H1 (cell line): ENCODE data around the gene NRTN. TPM values are rescaled to one million over a fixed set of nuclear protein-coding genes. Genes with fewer than 3 reads are reported as not detected.

Source experiments
- CTCF ChIA-PET: fragments of 300-600 bp; sonication (Branson Sonifier 250); formaldehyde crosslinking; loops from one replicate; lab custom pipeline; 2021; ENCODE audit not compliant: partially characterized antibody; lab: Charles Lee
- POLR2A ChIA-PET: fragments of 300-600 bp; sonication (Branson Sonifier 250); formaldehyde crosslinking; loops from one replicate; lab custom pipeline; 2021; ENCODE audit warnings: inconsistent platforms; ENCODE audit not compliant: partially characterized antibody; lab: Charles Lee
- DNase-seq, 2 experiments: peaks; one replicate each; pipeline versions ENCODE4 v3.0.0 to v3.0.0-alpha.2; 2010 to 2022; ENCODE audit warnings: low spot score in 2 of 2, low read depth in 1 of 2, mixed read lengths in 1 of 2
- FAIRE-seq: peaks from 2 replicates; lab custom pipeline; 2011; peaks lifted over from hg19 to GRCh38; lab: Jason Lieb, UNC
- H2AFZ ChIP-seq: 2 replicates; pipeline ENCODE4 v1.8.1; 2012; ENCODE audit warnings: low read length, inconsistent platforms
- H2AK5ac ChIP-seq: 2 replicates; pipeline ENCODE4 v1.6.1; 2013; ENCODE audit warnings: low read depth, low read length
- H2BK120ac ChIP-seq: replicated peaks from 2 replicates; pipeline ENCODE3; 2013; ENCODE audit warnings: low read depth, low read length, inconsistent platforms
- H2BK12ac ChIP-seq: 2 replicates; pipeline ENCODE4 v1.6.1; 2013; ENCODE audit warnings: low read depth, low read length
- H2BK15ac ChIP-seq: 2 replicates; pipeline ENCODE4 v1.6.1; 2013; ENCODE audit warnings: low read length
- H2BK20ac ChIP-seq: 2 replicates; pipeline ENCODE4 v1.6.1; 2013; ENCODE audit warnings: low read length
- H2BK5ac ChIP-seq: 2 replicates; pipeline ENCODE4 v1.6.1; 2013; ENCODE audit warnings: low read depth, low read length
- H3K14ac ChIP-seq: 2 replicates; pipeline ENCODE4 v1.6.1; 2013; ENCODE audit warnings: inconsistent platforms; ENCODE audit not compliant: insufficient read length
- H3K18ac ChIP-seq: 2 replicates; pipeline ENCODE4 v1.6.1; 2013; ENCODE audit warnings: low read length; ENCODE audit errors: extremely low read depth
- H3K23ac ChIP-seq: 2 replicates; pipeline ENCODE4 v1.6.1; 2013; ENCODE audit warnings: inconsistent platforms; ENCODE audit not compliant: insufficient read length
- H3K23me2 ChIP-seq: 2 replicates; pipeline ENCODE4 v1.6.1; 2013; ENCODE audit warnings: low read depth, low read length
- H3K27ac ChIP-seq: 2 replicates; pipeline ENCODE4 v1.6.1; 2011; ENCODE audit warnings: low read depth, low read length, inconsistent platforms
- H3K27me3 ChIP-seq, 4 experiments: replicated peaks in 1 of 4; 1 replicate in 1 of 4; 2 replicates in 3 of 4; pipeline versions ENCODE4 v1.6.1 to v1.8.1; 2011 to 2013; ENCODE audit warnings: low read length in 3 of 4, mild to moderate bottlenecking in 3 of 4, inconsistent platforms in 2 of 4, mixed read lengths in 2 of 4, moderate library complexity in 1 of 4; ENCODE audit not compliant: control insufficient read depth in 3 of 4, insufficient read depth in 3 of 4; ENCODE audit errors: extremely low read depth in 1 of 4
- H3K36me3 ChIP-seq, 4 experiments: 2 replicates each; pipeline versions ENCODE4 v1.6.1 to v1.8.1; 2011 to 2013; ENCODE audit warnings: mild to moderate bottlenecking in 4 of 4, low read length in 3 of 4, moderate library complexity in 2 of 4, control low read depth in 1 of 4, inconsistent platforms in 1 of 4; ENCODE audit not compliant: insufficient read depth in 4 of 4, control insufficient read depth in 2 of 4
- H3K4ac ChIP-seq: replicated peaks from 2 replicates; pipeline ENCODE3; 2013; ENCODE audit warnings: low read length, low read depth, mixed read lengths, inconsistent platforms; ENCODE audit not compliant: insufficient read length
- H3K4me1 ChIP-seq, 4 experiments: replicated peaks in 1 of 4; 1 replicate in 1 of 4; 2 replicates in 3 of 4; pipeline versions ENCODE4 v1.6.1 to v1.8.1; 2011 to 2013; ENCODE audit warnings: low read length in 3 of 4, inconsistent platforms in 2 of 4, mixed read lengths in 1 of 4; ENCODE audit not compliant: insufficient read depth in 4 of 4, control insufficient read depth in 3 of 4
- H3K4me2 ChIP-seq, 2 experiments: 2 replicates each; pipeline versions ENCODE4 v1.6.1 to v1.8.1; 2011 to 2013; ENCODE audit warnings: low read depth in 2 of 2, low read length in 2 of 2, control low read depth in 1 of 2, inconsistent platforms in 1 of 2, mild to moderate bottlenecking in 1 of 2; ENCODE audit not compliant: insufficient read depth in 1 of 2
- H3K4me3 ChIP-seq, 4 experiments: fragments of 200-600, 300-600 bp in 1 of 4; sonication (generic), shearing (Covaris generic), sonication (Bioruptor Twin) in 1 of 4; 2 replicates each; pipeline versions ENCODE4 v1.5.1 to v1.8.1; 2011 to 2016; ENCODE audit warnings: low read length in 4 of 4, low read depth in 3 of 4, control low read depth in 2 of 4, inconsistent platforms in 2 of 4, mild to moderate bottlenecking in 2 of 4, mixed read lengths in 1 of 4, moderate library complexity in 1 of 4; ENCODE audit not compliant: insufficient read depth in 2 of 4; ENCODE audit errors: extremely low read depth in 1 of 4
- H3K56ac ChIP-seq: replicated peaks from 2 replicates; pipeline ENCODE3; 2013; ENCODE audit warnings: low read depth, mild to moderate bottlenecking, mixed read lengths, low read length, inconsistent platforms; ENCODE audit not compliant: insufficient read length
- H3K79me1 ChIP-seq: 2 replicates; pipeline ENCODE4 v1.6.1; 2013; ENCODE audit warnings: low read depth, low read length, control low read depth
- H3K79me2 ChIP-seq, 2 experiments: 2 replicates each; pipeline versions ENCODE4 v1.6.1 to v1.8.1; 2012 to 2013; ENCODE audit warnings: low read length in 2 of 2, mild to moderate bottlenecking in 2 of 2, inconsistent platforms in 1 of 2; ENCODE audit not compliant: insufficient read depth in 2 of 2, control insufficient read depth in 1 of 2
- H3K9ac ChIP-seq, 4 experiments: replicated peaks in 1 of 4; 1 replicate in 1 of 4; 2 replicates in 3 of 4; pipeline versions ENCODE4 v1.6.1 to v1.8.1; 2011 to 2013; ENCODE audit warnings: low read depth in 3 of 4, low read length in 3 of 4, control low read depth in 2 of 4, mild to moderate bottlenecking in 2 of 4, moderate library complexity in 2 of 4, inconsistent platforms in 1 of 4; ENCODE audit errors: extremely low read depth in 1 of 4
- H3K9me3 ChIP-seq, 2 experiments: 2 replicates each; pipeline versions ENCODE4 v1.6.1 to v1.8.1; 2012 to 2013; ENCODE audit warnings: mild to moderate bottlenecking in 2 of 2, moderate library complexity in 2 of 2, control low read depth in 1 of 2, inconsistent platforms in 1 of 2, low read depth in 1 of 2, low read length in 1 of 2, mixed read lengths in 1 of 2; ENCODE audit not compliant: insufficient read depth in 2 of 2
- H4K20me1 ChIP-seq, 2 experiments: replicated peaks in 1 of 2; 2 replicates each; pipeline versions ENCODE3 to v1.8.1; 2011 to 2013; ENCODE audit warnings: inconsistent platforms in 2 of 2, low read length in 2 of 2, mild to moderate bottlenecking in 1 of 2; ENCODE audit not compliant: insufficient read depth in 2 of 2, control insufficient read depth in 1 of 2
- H4K5ac ChIP-seq: 2 replicates; pipeline ENCODE4 v1.6.1; 2013; ENCODE audit warnings: low read length, low read depth, mixed read lengths, inconsistent platforms; ENCODE audit not compliant: insufficient read length
- H4K8ac ChIP-seq: 2 replicates; pipeline ENCODE4 v1.8.0; 2013; ENCODE audit warnings: mild to moderate bottlenecking, moderate library complexity, low read length, inconsistent platforms; ENCODE audit not compliant: insufficient read depth; ENCODE audit errors: extremely low read depth
- H4K91ac ChIP-seq: replicated peaks from 2 replicates; pipeline ENCODE3; 2013; ENCODE audit warnings: low read length, mixed read lengths, inconsistent platforms; ENCODE audit not compliant: insufficient read length
- BCL11A ChIP-seq, 2 experiments: IDR thresholded peaks; one replicate each; pipeline ENCODE4 v1.6.1; 2011; ENCODE audit warnings: low read depth in 2 of 2, low read length in 2 of 2, mild to moderate bottlenecking in 2 of 2
- BRCA1 ChIP-seq: IDR thresholded peaks from 2 replicates; pipeline ENCODE4 v1.6.1; 2012; ENCODE audit warnings: low read depth, low read length, improper control_type of control experiment
- CBX8 ChIP-seq: fragments of 300-800, 300-1000 bp; sonication (generic); IDR thresholded peaks from 2 replicates; pipeline ENCODE4 v1.7.1; 2016; ENCODE audit warnings: low read depth, low read length, borderline replicate concordance
- CHD2 ChIP-seq: IDR thresholded peaks from 2 replicates; pipeline ENCODE4 v1.6.1; 2012; ENCODE audit warnings: low read length, improper control_type of control experiment
- CTBP2 ChIP-seq: IDR thresholded peaks from 2 replicates; pipeline ENCODE4 v1.7.0; 2011; ENCODE audit warnings: borderline replicate concordance, mild to moderate bottlenecking, moderate library complexity, mixed read lengths, low read length; ENCODE audit not compliant: insufficient read depth, insufficient read length
- GTF2F1 ChIP-seq: IDR thresholded peaks from 2 replicates; pipeline ENCODE4 v1.6.1; 2012; ENCODE audit warnings: low read depth, low read length, improper control_type of control experiment, borderline replicate concordance
- JUN ChIP-seq: IDR thresholded peaks from 2 replicates; pipeline ENCODE4 v1.6.1; 2011; ENCODE audit warnings: low read depth, mild to moderate bottlenecking, improper control_type of control experiment, low read length
- POU5F1 ChIP-seq: IDR thresholded peaks from 2 replicates; pipeline ENCODE4 v1.6.1; 2011; ENCODE audit warnings: low read depth, mild to moderate bottlenecking, low read length, moderate library complexity
- RNF2 ChIP-seq: fragments of 200-900, 300-1000 bp; sonication (generic); IDR thresholded peaks from 2 replicates; pipeline ENCODE4 v1.7.1; 2016; ENCODE audit warnings: borderline replicate concordance, low read depth, mild to moderate bottlenecking, antibody characterized with exemption, low read length; ENCODE audit not compliant: poor library complexity, severe bottlenecking; ENCODE audit errors: missing control alignments
- TAF1 ChIP-seq: IDR thresholded peaks from 2 replicates; pipeline ENCODE4 v1.6.1; 2011; ENCODE audit warnings: mild to moderate bottlenecking, low read depth, low read length
- WGBS, 2 experiments: shearing (Covaris generic) in 1 of 2; methylation state at CpG; one replicate each; pipeline versions ENCODE4 v1.1.6 to v1.1.7; 2013 to 2015; ENCODE audit warnings: low lambda C conversion rate in 2 of 2, mixed read lengths in 2 of 2, inconsistent platforms in 1 of 2, low coverage in 1 of 2, missing lambda C conversion rate in 1 of 2; ENCODE audit not compliant: insufficient replicate concordance in 2 of 2, insufficient coverage in 1 of 2, insufficient read length in 1 of 2; ENCODE audit errors: extremely low coverage in 1 of 2, missing lambda C conversion rate in 1 of 2; 5-methylcytosine and 5-hydroxymethylcytosine counted together
- polyA plus RNA-seq, 7 experiments: library from polyadenylated mRNA; depleted of rRNA in 3 of 7; stranded (reverse) in 5 of 7; unstranded in 2 of 7; fragments of >200 nt in 5 of 7; fragments of 200-250 nt in 2 of 7; gene quantifications; 1 replicate in 5 of 7; 2 replicates in 1 of 7; 4 replicates in 1 of 7; pipeline versions ENCODE4 v1.2.1 to v1.2.3, GENCODE V29; 2011 to 2013; ENCODE audit warnings: missing spikeins in 2 of 7, mixed read lengths in 2 of 7
- total RNA-seq: library from RNA; stranded (reverse); fragmentation: NEBNext Ultra II Directional; extraction: Animal tissue kit (Norgen Biotek cat#: 25700); gene quantifications from 2 replicates; pipeline ENCODE4 v1.2.1, GENCODE V29; 2021
- TF ChIP-seq, protein P1 (sequence below): IDR thresholded peaks from 2 replicates; pipeline ENCODE4 v1.6.1; 2011; ENCODE audit warnings: low read depth, mild to moderate bottlenecking, low read length; ENCODE audit not compliant: insufficient read depth

NRTN gene
- total and polyA plus RNA-seq, 2 of the 8 experiments (the other 6 are each of a cell fraction or from before 2014, with no cell fraction given): 3.9 to 5.3 TPM

DNA sequence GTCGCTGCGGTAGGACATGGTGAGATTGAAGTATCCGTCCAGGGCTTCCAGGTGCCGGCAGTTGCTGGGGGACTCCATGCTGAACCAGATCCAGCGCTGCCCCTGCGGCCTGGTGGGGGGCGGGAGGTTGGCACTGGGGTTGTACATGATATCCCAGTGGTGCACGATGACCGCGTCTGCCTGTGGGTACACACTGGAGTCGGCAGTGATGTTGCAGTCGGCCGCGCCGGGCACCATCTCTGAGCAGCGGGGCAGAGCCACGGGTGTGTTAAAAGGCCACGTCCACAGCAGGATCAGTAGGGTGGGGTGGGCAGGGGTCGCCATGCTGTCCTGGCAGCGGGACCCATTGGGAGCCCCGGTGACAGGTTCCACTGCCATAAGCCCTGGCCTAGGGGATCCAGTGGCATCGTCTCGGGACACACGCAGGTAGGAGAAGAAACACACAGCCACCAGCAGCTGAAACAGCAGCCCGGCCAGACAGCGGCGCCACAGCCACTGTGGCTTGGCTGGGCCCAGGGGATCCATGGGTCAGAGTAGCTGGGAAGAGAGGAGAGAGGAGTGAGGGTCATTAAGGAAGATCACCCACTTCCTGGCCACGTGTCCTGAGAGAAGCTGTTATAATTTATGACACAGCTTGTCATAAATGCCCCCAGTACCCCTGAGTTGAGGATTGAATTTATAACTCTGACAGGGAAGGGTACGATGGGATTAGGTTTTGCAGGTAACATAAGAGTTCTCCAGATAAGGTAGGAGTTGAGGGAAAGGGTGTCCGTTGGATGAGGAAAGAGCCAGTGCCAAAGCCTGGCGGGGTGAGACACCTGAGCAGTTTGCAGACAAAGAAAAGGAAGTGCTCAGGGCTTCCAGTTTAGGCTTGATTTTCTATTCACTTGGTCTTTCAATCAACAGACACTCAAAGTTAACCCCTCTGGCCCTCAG is 62.6 kb downstream of the NRTN start:
- Histone ChIP-seq H2BK20ac (no peak overlapping the region), H2AK5ac (no peak overlapping the region), H2AFZ (no peak overlapping the region), H3K23ac (no peak overlapping the region), H4K20me1 (no peaks in the 10 kb centered on the region), H2BK120ac (no peak overlapping the region), H3K4ac (no peak overlapping the region), H3K27me3 (peaks cover 0 to 2% (median 1%) of the 10 kb centered on the region in 4 experiments; a peak in 2 of 7 replicates), H3K14ac (no peak overlapping the region), H3K9me3 (no peaks in the 10 kb centered on the region), H2BK5ac (no peak overlapping the region), H2BK12ac (no peak overlapping the region), H3K4me3 (no peak overlapping the region), H3K18ac (no peak overlapping the region), H3K36me3 (no peaks in the 10 kb centered on the region), H4K8ac (no peak overlapping the region; the same call in 1 of the 2 replicates), H3K79me1 (no peaks in the 10 kb centered on the region), H3K4me2 (no peak overlapping the region), H3K9ac (no peak overlapping the region), H3K4me1 (no peaks in the 10 kb centered on the region; a peak in 1 of 7 replicates), H3K56ac (no peak overlapping the region), H3K27ac (no peak overlapping the region), H4K5ac (no peak overlapping the region), H3K79me2 (no peaks in the 10 kb centered on the region), H4K91ac (no peak overlapping the region), H3K23me2 (no peaks in the 10 kb centered on the region), H2BK15ac (no peak overlapping the region)
- DNase-seq (no peak), FAIRE-seq (no peak)
- CTCF ChIA-PET: no interaction called here
- WGBS, 2 experiments: 87% methylated on average over 19 of the region's 31 CpGs; no CpG with 5 or more reads in 1 of the 2 experiments
- POLR2A ChIA-PET: interaction anchor here (1.2 kb wide), 1 partner anchor 40 kb away, joined by 5 read pairs; no protein-coding TSS in a partner anchor
- TF ChIP-seq BCL11A (IDR thresholded peaks at IDR 0.05; ENCODE audit: low read depth in 2 of 2, low read length in 2 of 2) (no peak), CHD2 (no peak), BRCA1 (no peak), POU5F1 (no peak), JUN (no peak), CTBP2 (no peak), CBX8 (no peak), GTF2F1 (no peak), RNF2 (no peak), TAF1 (no peak)
- TF ChIP-seq, protein P1, sequence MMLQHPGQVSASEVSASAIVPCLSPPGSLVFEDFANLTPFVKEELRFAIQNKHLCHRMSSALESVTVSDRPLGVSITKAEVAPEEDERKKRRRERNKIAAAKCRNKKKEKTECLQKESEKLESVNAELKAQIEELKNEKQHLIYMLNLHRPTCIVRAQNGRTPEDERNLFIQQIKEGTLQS: no peak
